HS-27A (cell line): Measurements from ENCODE around the gene GTPBP1.
A peak's percentile ranks its signal among the peaks of the same experiment; 100 is the strongest.

Source experiments
- DNase-seq: peaks from one replicate; pipeline ENCODE4 v3.0.0-alpha.2; 2012; ENCODE audit warnings: low read depth, missing footprints

GTPBP1 gene

GRCh38 chr22:38704654-38705234, 1.0 kb upstream of the GTPBP1 start:
- no peak for DNase-seq

GRCh38 chr22:38706101-38706900, 557 bp downstream of the GTPBP1 start:
- DNase-seq = no peak

- no peak for DNase-seq
Observed at GRCh38 chr22:38706901-38707195, 1.1 kb downstream of the GTPBP1 start.

GRCh38 chr22:38707346-38707745, 1.6 kb downstream of the GTPBP1 start:
- DNase-seq = no peak

GRCh38 chr22:38707984-38708383, 2.2 kb downstream of the GTPBP1 start:
- DNase-seq = no peak

- DNase-seq = no peak
Observed at GRCh38 chr22:38709306-38709705, 3.6 kb downstream of the GTPBP1 start.

- no peak for DNase-seq
Observed at GRCh38 chr22:38710351-38710750, 4.6 kb downstream of the GTPBP1 start.

- no peak for DNase-seq
Observed at GRCh38 chr22:38710866-38711265, 5.1 kb downstream of the GTPBP1 start.

GRCh38 chr22:38712486-38713207, 6.9 kb downstream of the GTPBP1 start:
- DNase-seq = no peak

- no peak for DNase-seq
Observed at GRCh38 chr22:38713921-38714320, 8.2 kb downstream of the GTPBP1 start.

- no peak for DNase-seq
Observed at GRCh38 chr22:38715176-38715764, 9.5 kb downstream of the GTPBP1 start.

GRCh38 chr22:38715852-38716251, 10.1 kb downstream of the GTPBP1 start:
- DNase-seq = no peak

- DNase-seq = no peak
Observed at GRCh38 chr22:38716271-38716670, 10.5 kb downstream of the GTPBP1 start.

GRCh38 chr22:38716826-38717225, 11.1 kb downstream of the GTPBP1 start:
- DNase-seq = no peak

GRCh38 chr22:38717244-38717643, 11.5 kb downstream of the GTPBP1 start:
- DNase-seq = no peak

- DNase-seq = peak; percentile 60
Observed at GRCh38 chr22:38718414-38718813, 12.7 kb downstream of the GTPBP1 start.

GRCh38 chr22:38719196-38719595, 13.5 kb downstream of the GTPBP1 start:
- no peak for DNase-seq

- DNase-seq = no peak
Observed at GRCh38 chr22:38720350-38720749, 14.6 kb downstream of the GTPBP1 start.

GRCh38 chr22:38721551-38721950, 15.8 kb downstream of the GTPBP1 start:
- DNase-seq = no peak

GRCh38 chr22:38724176-38724575, 18.4 kb downstream of the GTPBP1 start:
- no peak for DNase-seq

- DNase-seq = no peak
Observed at GRCh38 chr22:38724926-38725571, 19.3 kb downstream of the GTPBP1 start.

- no peak for DNase-seq
Observed at GRCh38 chr22:38725900-38726655, 20.3 kb downstream of the GTPBP1 start.
